Activated naive CD8-positive, alpha-beta T cell treated with anti-CD3 and anti-CD28 coated beads, Interleukin-2, amount 10 ng/mL, durations not matched to agents 7 days and 5 days (primary cell): ENCODE measurements around the gene TNNI2. TPM values are rescaled to one million over a fixed set of nuclear protein-coding genes. Genes with fewer than 3 reads are reported as not detected.

Experiments
- ATAC-seq: fragments of 150-1000 bp; cut with Tn5 transposase; one replicate; pipeline ENCODE4 v1.10.0; 2021; ENCODE audit warnings: low read depth, moderate library complexity
- POLR2A ChIA-PET: fragments of 350-600 bp; sonication (Branson Sonifier 250); formaldehyde crosslinking; loops from one replicate; lab custom pipeline; 2021; ENCODE audit warnings: antibody characterized with exemption; lab: Charles Lee
- DNase-seq: peaks from one replicate; pipeline ENCODE4 v3.0.0; 2021
- H3K27ac Mint-ChIP-seq: one replicate; pipeline ENCODE4 v1.8.0; 2022; ENCODE audit warnings: mild to moderate bottlenecking, mixed read lengths
- H3K27me3 Mint-ChIP-seq: one replicate; pipeline ENCODE4 v1.8.0; 2022; ENCODE audit warnings: mild to moderate bottlenecking, moderate library complexity, mixed read lengths
- H3K36me3 Mint-ChIP-seq: one replicate; pipeline ENCODE4 v1.8.0; 2021; ENCODE audit warnings: mild to moderate bottlenecking, mixed read lengths
- H3K4me1 Mint-ChIP-seq: one replicate; pipeline ENCODE4 v1.8.0; 2021; ENCODE audit warnings: mixed read lengths
- H3K4me3 Mint-ChIP-seq: one replicate; pipeline ENCODE4 v1.8.0; 2022; ENCODE audit warnings: mild to moderate bottlenecking, moderate library complexity, mixed read lengths
- H3K9me3 Mint-ChIP-seq: one replicate; pipeline ENCODE4 v1.8.0; 2021; ENCODE audit warnings: mixed read lengths
- total RNA-seq, 2 experiments: library from RNA; stranded (reverse); gene quantifications; one replicate each; pipeline ENCODE4 v1.2.3, GENCODE V29; 2021

TNNI2 gene
- total RNA-seq, 2 experiments from 2014 or later: 0.67 TPM; not detected in 1

GRCh38 chr11:1832211-1832919 lies 6.4 kb upstream of the TNNI2 start:
- no peak overlapping the region for H3K27ac Mint-ChIP-seq
- no peaks in the 10 kb centered on the region for H3K9me3 Mint-ChIP-seq
- no peaks in the 10 kb centered on the region for H3K36me3 Mint-ChIP-seq
- peaks cover 5% of the 10 kb centered on the region for H3K27me3 Mint-ChIP-seq
- DNase-seq (peak; percentile 86), ATAC-seq (peak; percentile 65)
- POLR2A ChIA-PET: interaction anchor here (1.0 to 2.4 kb wide), 4 partner anchors 75 to 179 kb away, joined by 4 to 26 read pairs (median 4); no protein-coding TSS in a partner anchor
- H3K4me1 Mint-ChIP-seq: peaks cover 2% of the 10 kb centered on the region
- H3K4me3 Mint-ChIP-seq: no peak overlapping the region

GRCh38 chr11:1832920-1833295 lies 5.9 kb upstream of the TNNI2 start:
- Mint-ChIP-seq H3K9me3 (no peaks in the 10 kb centered on the region), H3K4me3 (no peak overlapping the region), H3K4me1 (peaks cover 2% of the 10 kb centered on the region), H3K36me3 (no peaks in the 10 kb centered on the region), H3K27ac (no peak overlapping the region), H3K27me3 (peaks cover 5% of the 10 kb centered on the region)
- POLR2A ChIA-PET: interaction anchor here (1.0 to 2.4 kb wide), 4 partner anchors 75 to 180 kb away, joined by 4 to 26 read pairs (median 4); no protein-coding TSS in a partner anchor
- no peak for DNase-seq
- ATAC-seq: no peak

- Mint-ChIP-seq H3K9me3 (no peaks in the 10 kb centered on the region), H3K4me1 (peaks cover 2% of the 10 kb centered on the region), H3K4me3 (no peak overlapping the region), H3K27me3 (peaks cover 3% of the 10 kb centered on the region), H3K27ac (no peak overlapping the region), H3K36me3 (no peaks in the 10 kb centered on the region)
- POLR2A ChIA-PET: interaction anchor here (2.4 kb wide), 1 partner anchor 140 kb away, joined by 26 read pairs; no protein-coding TSS in a partner anchor
- DNase-seq (no peak), ATAC-seq (no peak)
Observed at GRCh38 chr11:1834062-1834610, 4.6 kb upstream of the TNNI2 start.

- POLR2A ChIA-PET: no interaction called here
- no peak within 1 kb of the TSS for H3K4me3 Mint-ChIP-seq
- peaks cover 7% of the 10 kb centered on the region for H3K4me1 Mint-ChIP-seq
- H3K27ac Mint-ChIP-seq: no peak within 1 kb of the TSS
- no peaks in the 10 kb centered on the region for H3K9me3 Mint-ChIP-seq
- DNase-seq (peak; percentile 34), ATAC-seq (no peak)
- no peaks in the 10 kb centered on the region for H3K27me3 Mint-ChIP-seq
- H3K36me3 Mint-ChIP-seq: no peaks in the 10 kb centered on the region
Observed at GRCh38 chr11:1834779-1835670, 3.8 kb upstream of the TNNI2 start, which contains the start of gene SYT8. Gene SYT8, plus strand, starts transcription at chr11:1834990. Its CDS starts 116 bp downstream, at chr11:1835106.

GRCh38 chr11:1835671-1836010 lies 3.1 kb upstream of the TNNI2 start:
- Mint-ChIP-seq H3K4me3 (no peak overlapping the region), H3K27me3 (no peaks in the 10 kb centered on the region), H3K27ac (no peak overlapping the region), H3K36me3 (no peaks in the 10 kb centered on the region), H3K9me3 (no peaks in the 10 kb centered on the region), H3K4me1 (peaks cover 7% of the 10 kb centered on the region)
- DNase-seq: peak; percentile 35
- POLR2A ChIA-PET: no interaction called here
- ATAC-seq: no peak

- no peaks in the 10 kb centered on the region for H3K36me3 Mint-ChIP-seq
- POLR2A ChIA-PET: no interaction called here
- peaks cover 7% of the 10 kb centered on the region for H3K4me1 Mint-ChIP-seq
- H3K27me3 Mint-ChIP-seq: no peaks in the 10 kb centered on the region
- H3K27ac Mint-ChIP-seq: no peak overlapping the region
- ATAC-seq: no peak
- H3K4me3 Mint-ChIP-seq: no peak overlapping the region
- no peaks in the 10 kb centered on the region for H3K9me3 Mint-ChIP-seq
- peak; percentile 36 for DNase-seq
Observed at GRCh38 chr11:1836011-1836945, 2.5 kb upstream of the TNNI2 start.

GRCh38 chr11:1837171-1838076 lies 1.4 kb upstream of the TNNI2 start:
- Mint-ChIP-seq H3K27me3 (no peaks in the 10 kb centered on the region), H3K36me3 (no peaks in the 10 kb centered on the region), H3K9me3 (no peaks in the 10 kb centered on the region), H3K4me1 (peaks cover 6% of the 10 kb centered on the region), H3K27ac (no peak overlapping the region), H3K4me3 (no peak overlapping the region)
- POLR2A ChIA-PET: interaction anchor here (2.3 kb wide), 1 partner anchor 14 kb away, joined by 15 read pairs; the partner anchor contains the start of gene LSP1
- ATAC-seq (peak; percentile 92), DNase-seq (peak; percentile 90)

GRCh38 chr11:1838077-1838425 lies 730 bp upstream of the TNNI2 start:
- DNase-seq: no peak

GRCh38 chr11:1839204-1839923 lies 583 bp downstream of the TNNI2 start:
- no peak for ATAC-seq
- POLR2A ChIA-PET: interaction anchor here (0.6 to 2.3 kb wide), 2 partner anchors 12 to 47 kb away, joined by 3 to 15 read pairs; partner anchors contain the start of gene LSP1
- DNase-seq: no peak
- Mint-ChIP-seq H3K27me3 (no peaks in the 10 kb centered on the region), H3K27ac (peak overlapping the region; percentile 70), H3K36me3 (no peaks in the 10 kb centered on the region), H3K4me1 (peaks cover 21% of the 10 kb centered on the region), H3K4me3 (peak overlapping the region; percentile 25), H3K9me3 (no peaks in the 10 kb centered on the region)

More at GRCh38 chr11:1838077-1838425, 730 bp upstream of the TNNI2 start:
- H3K27ac Mint-ChIP-seq: no peak overlapping the region
- peaks cover 8% of the 10 kb centered on the region for H3K4me1 Mint-ChIP-seq
- POLR2A ChIA-PET: interaction anchor here (2.3 kb wide), 1 partner anchor 14 kb away, joined by 15 read pairs; the partner anchor contains the start of gene LSP1
- H3K27me3 Mint-ChIP-seq: no peaks in the 10 kb centered on the region
- H3K9me3 Mint-ChIP-seq: no peaks in the 10 kb centered on the region
- no peaks in the 10 kb centered on the region for H3K36me3 Mint-ChIP-seq
- ATAC-seq: no peak
- no peak overlapping the region for H3K4me3 Mint-ChIP-seq

- Mint-ChIP-seq H3K27me3 (peaks cover 6% of the 10 kb centered on the region), H3K4me3 (peak overlapping the region; percentile 25), H3K36me3 (no peaks in the 10 kb centered on the region), H3K27ac (peak overlapping the region; percentile 70), H3K9me3 (no peaks in the 10 kb centered on the region), H3K4me1 (peaks cover 29% of the 10 kb centered on the region)
- ATAC-seq (no peak), DNase-seq (peak; percentile 55)
- POLR2A ChIA-PET: interaction anchor here (1.1 to 2.3 kb wide), 2 partner anchors 10 to 12 kb away, joined by 4 to 15 read pairs; partner anchors contain the start of gene LSP1
Observed at GRCh38 chr11:1839924-1840779, 1.4 kb downstream of the TNNI2 start.
